Iris pigment epithelial cell (primary cell): ENCODE measurements around the gene LY9.
"Not testable (repeated sequence)": the region's sequence is repeated elsewhere in the genome, so short reads cannot be mapped to it uniquely, and the experiment has no call there.

Experiments used
- DNase-seq: peaks from one replicate; pipeline ENCODE4 v3.0.0-alpha.2; 2011; ENCODE audit warnings: low read depth

The LY9 gene

DNA sequence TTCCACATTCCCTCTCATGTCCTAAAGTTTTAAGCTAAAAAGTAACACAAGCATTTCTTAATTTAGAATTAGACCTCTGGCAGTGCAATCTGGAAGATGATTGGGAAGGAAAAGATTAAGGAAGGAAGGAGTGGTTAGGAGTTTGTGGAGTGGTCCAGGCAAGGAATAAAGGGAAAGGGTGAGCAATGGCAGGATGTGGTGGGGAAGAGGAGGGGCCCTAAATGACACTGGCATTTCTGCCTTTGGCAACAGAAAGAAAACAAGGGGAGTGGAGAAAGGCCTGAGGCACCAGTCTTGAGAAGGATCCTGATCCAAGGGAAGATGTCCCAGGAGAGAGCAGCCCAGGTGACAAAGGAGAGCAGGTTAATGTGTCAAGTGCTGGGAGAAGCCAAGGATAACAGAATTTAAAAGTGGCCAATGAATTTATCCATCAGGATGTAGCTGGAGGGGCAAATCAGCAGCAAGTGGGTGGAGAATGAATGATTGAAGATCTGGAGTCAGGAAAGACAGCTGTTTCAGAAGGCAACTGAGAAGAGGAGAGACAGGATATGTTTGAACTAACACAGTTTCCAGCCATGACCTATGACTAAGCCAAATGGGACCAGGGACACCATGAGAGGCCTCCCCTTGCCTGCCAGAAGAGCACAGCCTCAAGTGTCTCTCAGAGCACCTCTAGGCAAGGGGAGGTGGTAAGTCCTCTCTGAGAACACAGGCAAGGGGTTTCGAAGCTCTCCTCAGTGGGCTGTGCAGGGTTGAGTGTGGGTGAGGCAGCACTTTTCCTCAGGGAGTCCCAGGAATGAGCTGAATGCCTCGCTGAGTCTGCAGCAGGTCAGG, 20.9 kb upstream of the LY9 start:
- DNase-seq, result no peak

DNA sequence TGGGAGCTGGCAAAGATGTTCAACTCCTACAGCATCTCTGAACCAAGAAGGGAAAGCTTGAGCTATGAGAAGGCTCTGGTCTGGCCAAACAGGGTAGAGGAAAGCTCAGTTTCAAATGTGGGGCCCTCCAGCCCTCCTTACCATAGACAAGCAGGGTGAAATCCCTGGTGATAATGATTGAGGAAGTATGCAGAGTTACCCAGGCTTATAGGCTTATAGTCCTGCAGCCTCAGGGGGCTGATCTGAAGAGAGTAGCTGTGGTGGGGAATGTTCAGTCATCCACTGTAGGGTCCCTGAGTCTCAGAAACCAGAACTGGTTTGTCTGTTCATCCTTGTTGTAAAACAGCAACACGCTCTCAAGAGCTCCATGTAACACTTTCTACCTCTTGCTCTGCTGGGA, 19.8 kb upstream of the LY9 start:
- no peak for DNase-seq

DNA sequence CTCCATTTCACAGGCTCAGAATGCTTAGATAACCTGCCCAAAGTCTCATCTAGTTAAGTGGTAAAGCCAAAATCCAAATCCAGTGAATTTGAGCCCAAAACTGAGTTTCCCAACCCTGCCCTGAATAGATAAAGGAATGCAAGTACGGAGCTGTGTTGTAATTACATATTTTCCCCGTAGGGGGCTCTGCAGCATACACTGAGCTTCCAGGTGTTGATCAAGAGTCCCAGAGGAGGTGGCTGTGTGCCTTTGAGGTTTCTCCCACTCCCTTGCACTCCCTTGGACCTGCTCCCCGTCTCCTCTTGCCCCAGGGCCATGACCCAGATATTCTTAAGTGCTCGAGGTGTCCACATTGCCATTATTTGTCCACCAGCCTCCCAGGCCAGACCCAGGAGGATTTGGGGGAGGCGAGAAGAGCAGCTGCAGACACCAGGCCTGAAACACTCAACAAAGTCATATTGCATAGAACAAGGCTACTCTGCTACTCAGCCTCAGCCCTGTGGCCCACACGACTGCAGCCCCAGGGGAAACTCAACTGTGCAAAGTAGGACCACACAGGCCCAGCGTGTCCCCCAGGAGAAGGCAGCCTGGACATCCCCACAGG, 18.4 kb upstream of the LY9 start:
- DNase-seq, result no peak

GRCh38 chr1:160778976-160779375, 17.0 kb upstream of the LY9 start:
- no peak for DNase-seq

GRCh38 chr1:160779626-160780397, 16.2 kb upstream of the LY9 start:
- no peak for DNase-seq

DNA sequence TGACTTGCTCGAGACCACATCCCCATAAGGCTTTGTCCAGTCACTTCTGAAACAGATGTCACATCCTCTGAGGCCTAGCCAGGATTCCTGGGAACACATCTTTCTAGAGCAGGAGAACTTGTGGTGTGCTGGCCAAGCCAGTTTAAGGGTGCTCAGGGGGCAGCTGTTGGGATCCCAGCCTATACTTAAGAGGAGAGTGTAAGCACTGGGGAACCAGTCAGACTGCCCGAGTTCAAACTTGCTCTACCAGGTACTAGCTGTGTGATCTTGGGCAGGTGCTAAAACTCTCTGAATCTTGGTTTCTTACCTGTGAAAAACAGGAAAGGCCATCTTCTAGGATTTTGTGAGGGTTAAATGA, 15.6 kb upstream of the LY9 start:
- no peak for DNase-seq

- no peak for DNase-seq
Measured at GRCh38 chr1:160781186-160781766, 14.7 kb upstream of the LY9 start.

DNA sequence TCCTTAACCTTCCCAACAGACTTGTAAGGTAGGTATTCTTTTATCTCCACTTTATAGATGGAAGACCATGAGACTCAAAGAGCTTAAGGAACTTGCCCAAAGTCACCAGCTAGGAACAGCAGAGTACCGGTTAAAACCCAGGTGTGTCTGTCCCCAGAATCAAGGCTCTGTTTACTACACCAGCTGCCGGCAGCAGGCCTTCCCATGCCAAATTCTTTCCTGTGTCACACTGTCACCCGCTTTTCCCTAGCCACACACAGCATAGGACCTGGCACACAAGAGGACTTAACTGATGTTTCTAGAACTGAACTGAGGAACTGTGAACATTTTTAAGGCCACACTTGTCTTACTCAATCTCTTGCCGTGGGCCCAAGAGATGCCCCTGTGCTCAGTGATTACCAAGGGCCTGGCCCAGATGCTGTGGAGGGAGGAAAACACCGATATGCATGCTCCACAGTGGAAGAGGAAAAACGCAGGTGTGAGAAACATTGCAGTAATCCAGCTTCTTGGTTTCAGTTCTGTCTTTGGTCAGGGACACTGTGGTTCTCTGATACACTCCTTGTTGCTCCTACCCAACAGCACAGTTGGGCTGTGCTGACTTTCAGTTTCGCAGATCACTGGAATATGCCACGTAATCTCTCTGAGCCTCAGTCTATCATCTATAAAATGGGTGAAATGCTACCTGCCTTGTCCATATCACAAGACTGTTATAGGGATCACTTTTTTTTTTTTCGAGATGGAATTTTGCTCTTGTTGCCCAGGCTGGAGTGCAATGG, 13.9 kb upstream of the LY9 start:
- no peak for DNase-seq

GRCh38 chr1:160782988-160783765, 12.8 kb upstream of the LY9 start:
- not testable (repeated sequence) for DNase-seq

- no peak for DNase-seq
Measured at GRCh38 chr1:160789051-160789701, 6.8 kb upstream of the LY9 start.

DNA sequence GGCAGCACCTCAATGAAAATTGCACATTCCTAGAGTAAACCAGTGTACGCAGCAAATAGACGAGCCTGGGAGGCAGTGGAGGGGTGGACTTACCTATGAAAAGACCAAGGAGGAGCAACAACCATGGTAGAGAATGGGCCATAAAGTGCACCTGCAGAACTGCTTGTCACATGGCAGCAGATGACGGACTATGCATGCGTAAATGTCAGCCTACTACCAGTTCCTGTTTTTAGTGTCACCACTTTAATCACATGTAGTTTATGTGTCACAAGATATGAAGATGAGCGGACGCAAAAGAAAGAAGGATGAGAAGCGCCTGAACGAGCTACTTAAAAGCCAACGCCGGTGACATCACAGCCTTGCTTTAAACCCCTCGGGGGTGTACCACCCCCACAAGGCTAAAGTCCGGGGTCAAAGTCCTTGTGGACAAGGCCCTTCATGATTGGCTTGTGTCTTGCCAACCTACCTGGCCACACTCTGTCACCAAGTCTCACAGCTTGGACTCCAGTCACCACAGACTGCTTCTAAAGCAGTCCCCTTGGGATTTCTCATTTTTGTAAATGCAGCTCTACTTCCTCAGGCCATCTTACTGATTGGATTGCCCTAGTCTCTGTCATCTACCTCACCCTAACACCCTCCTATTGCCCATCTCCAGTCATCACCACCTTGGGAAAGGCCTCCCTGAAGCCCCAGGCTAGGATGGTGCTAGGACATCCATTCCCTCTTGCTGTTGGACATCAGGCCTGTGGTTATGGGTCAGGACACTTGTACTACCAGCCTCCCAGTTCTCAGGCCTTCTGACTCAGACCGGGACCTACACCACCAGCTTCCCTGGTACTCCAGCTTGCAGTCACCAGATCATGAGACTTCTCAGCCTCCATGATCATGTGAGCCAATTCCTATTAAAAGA, 6.0 kb upstream of the LY9 start:
- DNase-seq, result no peak

DNA sequence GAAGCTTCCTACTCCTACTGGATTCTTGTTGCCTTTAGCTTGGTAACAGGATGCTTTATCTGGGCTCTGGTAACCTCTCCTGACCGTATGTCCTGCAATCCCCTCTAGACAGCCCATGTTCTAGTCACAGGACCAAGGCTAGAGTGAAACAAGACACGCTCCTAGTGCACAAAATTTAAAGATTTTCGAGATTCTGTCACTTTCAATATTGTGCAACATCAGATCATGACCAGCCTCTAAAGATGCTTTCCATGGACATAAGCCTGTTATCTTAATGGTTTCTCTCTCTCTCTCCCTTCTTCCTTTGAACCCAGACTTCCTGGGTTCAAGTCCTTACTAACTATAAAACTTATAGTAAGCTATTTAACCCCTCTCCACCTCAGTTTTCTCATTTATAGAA, 1.6 kb upstream of the LY9 start:
- no peak for DNase-seq

DNA sequence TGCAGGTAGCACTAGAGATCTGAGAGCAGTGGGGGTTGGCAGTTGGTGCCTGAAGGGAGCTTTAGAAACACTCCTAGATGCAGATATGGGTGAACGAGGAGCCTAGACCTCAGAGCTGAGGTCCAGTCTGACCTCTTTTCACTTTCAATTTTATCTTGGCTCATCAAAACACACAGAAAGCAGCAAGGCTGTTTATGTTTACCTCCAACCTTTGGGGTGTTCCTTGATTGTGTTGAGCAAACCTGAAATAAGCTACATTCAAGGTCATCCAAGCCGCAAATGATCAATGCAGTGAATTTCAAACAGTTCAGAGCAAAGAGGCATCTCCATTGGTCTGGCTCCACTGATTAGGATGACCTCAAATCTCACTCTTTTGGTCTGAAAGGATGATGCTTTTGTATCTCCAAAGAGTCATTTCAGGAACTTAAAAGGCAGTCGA, 1.3 kb downstream of the LY9 start:
- no peak for DNase-seq

DNA sequence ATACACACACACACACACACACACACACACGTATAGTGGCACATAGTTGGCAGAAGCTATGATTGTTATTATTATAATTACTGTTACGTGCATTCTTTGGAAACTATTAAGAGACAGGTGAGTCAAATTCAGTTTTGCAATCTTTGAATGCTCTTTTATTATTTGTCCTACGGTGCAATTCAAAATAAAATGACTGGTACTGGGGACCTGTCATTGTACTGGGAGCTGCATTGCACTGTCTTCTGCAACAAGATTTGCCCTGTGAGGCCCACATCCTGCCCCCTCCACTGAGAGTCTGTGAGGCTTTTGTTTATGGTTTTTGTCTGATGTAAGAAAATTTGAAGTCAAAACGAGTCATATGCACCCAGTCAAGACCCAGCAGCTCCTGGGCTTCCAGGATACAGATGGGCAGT, 1.9 kb downstream of the LY9 start:
- DNase-seq, result no peak

DNA sequence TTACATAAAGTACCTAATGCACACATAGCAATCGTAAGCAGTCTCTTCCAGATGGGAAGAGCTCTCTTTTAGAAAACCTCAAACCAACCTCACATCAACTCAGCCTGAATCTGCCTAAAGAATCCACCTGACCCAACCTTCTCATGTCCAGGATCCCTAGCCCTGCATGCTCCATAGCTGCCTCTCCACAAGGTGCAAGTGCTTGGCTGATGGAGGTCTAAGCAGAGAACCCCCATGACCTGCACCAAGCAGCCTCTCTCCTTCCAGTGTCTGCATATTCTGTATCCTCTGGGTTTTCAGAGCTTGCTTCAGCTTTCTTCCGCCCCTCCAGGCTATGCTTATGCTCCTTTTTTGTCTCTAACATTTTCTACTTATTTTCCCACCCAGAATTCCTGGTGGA, 2.5 kb downstream of the LY9 start:
- DNase-seq, result no peak

- DNase-seq, result no peak
Measured at GRCh38 chr1:160799641-160800040, 3.7 kb downstream of the LY9 start.

DNA sequence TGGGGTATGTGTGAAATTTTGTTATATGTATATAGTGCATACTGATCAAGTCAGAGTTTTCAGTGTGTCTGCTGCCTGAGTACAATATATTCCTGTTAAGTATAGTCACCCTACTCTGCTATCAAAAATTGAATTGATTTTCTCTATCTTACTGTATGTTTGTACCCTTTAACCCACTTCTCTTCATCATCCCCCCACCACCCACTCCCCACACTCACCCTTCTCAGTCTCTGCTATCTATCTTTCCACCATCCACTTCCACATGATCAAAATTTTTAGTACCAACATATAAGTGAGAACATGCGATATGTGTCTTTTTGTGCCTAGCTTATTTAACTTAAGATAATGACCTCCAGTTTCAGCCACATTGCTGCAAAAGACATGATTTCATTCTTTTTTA, 4.2 kb downstream of the LY9 start:
- DNase-seq, result no peak

DNA sequence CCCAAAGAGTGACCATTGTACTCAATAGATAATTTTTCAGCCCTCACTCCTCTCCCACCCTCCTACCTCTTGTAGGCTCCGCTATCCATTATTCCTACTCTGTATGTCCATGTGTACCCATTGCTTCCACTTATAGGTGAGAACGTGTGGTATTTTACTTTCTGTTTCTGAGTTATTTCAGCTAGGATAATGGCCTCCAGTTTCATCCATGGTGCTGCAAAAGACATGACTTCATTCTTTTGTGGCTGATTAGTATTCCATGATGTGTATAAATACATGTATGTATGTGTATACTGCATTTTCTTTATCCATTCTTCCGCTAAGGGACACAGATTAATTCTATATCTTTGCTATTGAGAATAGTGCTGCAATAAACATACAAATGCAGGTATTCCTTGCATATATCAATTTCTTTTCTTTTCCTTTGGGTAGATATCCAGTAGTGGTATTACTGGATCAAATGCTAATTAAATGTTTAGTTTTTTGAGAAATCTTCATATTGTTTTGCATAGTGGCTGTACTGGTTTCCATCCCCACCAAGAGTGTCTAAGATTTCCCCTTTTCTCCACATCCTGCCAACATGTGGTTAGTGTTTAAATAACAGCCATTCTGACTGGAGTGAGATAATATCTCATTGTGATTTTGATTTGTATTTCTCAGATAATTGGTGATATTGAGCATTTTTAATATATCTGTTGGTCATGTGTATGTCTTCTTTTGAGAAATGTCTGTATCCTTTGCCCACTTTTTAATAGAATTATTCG, 4.9 kb downstream of the LY9 start:
- DNase-seq, result no peak
